VCaP (cell line): ENCODE data around the gene C16orf96.
"Not testable (repeated sequence)": the region's sequence is repeated elsewhere in the genome, so short reads cannot be mapped to it uniquely, and the experiment has no call there.

Experiments
- H3K27ac ChIP-seq: fragments of 450-650 bp; 2 replicates; pipeline ENCODE4 v1.5.1; 2017
- CTCF ChIP-seq: fragments of 450-650 bp; conservative IDR thresholded peaks from 2 replicates; pipeline ENCODE4 v1.5.1; 2017; ENCODE audit warnings: mild to moderate bottlenecking, moderate library complexity

The C16orf96 gene

GRCh38 chr16:4570086-4570485 is 13.9 kb downstream of the C16orf96 start:
- H3K27ac ChIP-seq = no peak overlapping the region
- no peak for TF ChIP-seq CTCF

- no peak for TF ChIP-seq CTCF
- H3K27ac ChIP-seq = no peak overlapping the region
These were observed 14.7 kb downstream of the C16orf96 start for GRCh38 chr16:4570688-4571321.

GRCh38 chr16:4572715-4573114 is 16.6 kb downstream of the C16orf96 start:
- no peak for TF ChIP-seq CTCF
- H3K27ac ChIP-seq = no peak overlapping the region

- not testable (repeated sequence) for H3K27ac ChIP-seq
These were observed 17.8 kb downstream of the C16orf96 start for GRCh38 chr16:4573926-4574325.

- no peak for TF ChIP-seq CTCF
- no peak overlapping the region for H3K27ac ChIP-seq
These were observed 19.0 kb downstream of the C16orf96 start for GRCh38 chr16:4574919-4575705.

GRCh38 chr16:4576008-4576407 is 19.9 kb downstream of the C16orf96 start:
- no peak overlapping the region for H3K27ac ChIP-seq
- no peak for TF ChIP-seq CTCF

- TF ChIP-seq CTCF = no peak
- H3K27ac ChIP-seq = no peak overlapping the region
These were observed 22.9 kb downstream of the C16orf96 start for GRCh38 chr16:4578961-4579530.

- TF ChIP-seq CTCF = no peak
- no peak overlapping the region for H3K27ac ChIP-seq
These were observed 24.1 kb downstream of the C16orf96 start for GRCh38 chr16:4580250-4580649.
